ENCODE results near the gene NAV2.

- TF ChIP-seq POLR2AphosphoS5 (IDR thresholded peaks at IDR 0.05; ENCODE audit: low read depth, low read length) (no peak), EZH2 (IDR thresholded peaks at IDR 0.05) (no peak), YY1 (IDR thresholded peaks at IDR 0.05; ENCODE audit: extremely low read depth, insufficient replicate concordance, low read depth, low read length) (no peak), POLR2A (IDR thresholded peaks at IDR 0.05; ENCODE audit: borderline replicate concordance, extremely low read depth, insufficient read depth, insufficient read length) (no peak), SIN3A (IDR thresholded peaks at IDR 0.05; ENCODE audit: low read depth) (no peak), CEBPB (IDR thresholded peaks at IDR 0.05; ENCODE audit: low read depth) (no peak)
- TF ChIP-seq, protein P1, sequence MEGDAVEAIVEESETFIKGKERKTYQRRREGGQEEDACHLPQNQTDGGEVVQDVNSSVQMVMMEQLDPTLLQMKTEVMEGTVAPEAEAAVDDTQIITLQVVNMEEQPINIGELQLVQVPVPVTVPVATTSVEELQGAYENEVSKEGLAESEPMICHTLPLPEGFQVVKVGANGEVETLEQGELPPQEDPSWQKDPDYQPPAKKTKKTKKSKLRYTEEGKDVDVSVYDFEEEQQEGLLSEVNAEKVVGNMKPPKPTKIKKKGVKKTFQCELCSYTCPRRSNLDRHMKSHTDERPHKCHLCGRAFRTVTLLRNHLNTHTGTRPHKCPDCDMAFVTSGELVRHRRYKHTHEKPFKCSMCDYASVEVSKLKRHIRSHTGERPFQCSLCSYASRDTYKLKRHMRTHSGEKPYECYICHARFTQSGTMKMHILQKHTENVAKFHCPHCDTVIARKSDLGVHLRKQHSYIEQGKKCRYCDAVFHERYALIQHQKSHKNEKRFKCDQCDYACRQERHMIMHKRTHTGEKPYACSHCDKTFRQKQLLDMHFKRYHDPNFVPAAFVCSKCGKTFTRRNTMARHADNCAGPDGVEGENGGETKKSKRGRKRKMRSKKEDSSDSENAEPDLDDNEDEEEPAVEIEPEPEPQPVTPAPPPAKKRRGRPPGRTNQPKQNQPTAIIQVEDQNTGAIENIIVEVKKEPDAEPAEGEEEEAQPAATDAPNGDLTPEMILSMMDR (IDR thresholded peaks at IDR 0.05 in 2 of 3, conservative IDR thresholded peaks at IDR 0.05 in 1 of 3; ENCODE audit: borderline replicate concordance in 1 of 3, insufficient read depth in 1 of 3, low read depth in 2 of 3, low read length in 2 of 3) = no peak
- TF ChIP-seq, protein P2, sequence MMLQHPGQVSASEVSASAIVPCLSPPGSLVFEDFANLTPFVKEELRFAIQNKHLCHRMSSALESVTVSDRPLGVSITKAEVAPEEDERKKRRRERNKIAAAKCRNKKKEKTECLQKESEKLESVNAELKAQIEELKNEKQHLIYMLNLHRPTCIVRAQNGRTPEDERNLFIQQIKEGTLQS (IDR thresholded peaks at IDR 0.05) = no peak
Measured at GRCh38 chr11:20013346-20014066, 300.9 kb downstream of the NAV2 start.

Data from HCT116 (cell line).